ENCODE measurements around the gene CCDC186.
A peak's percentile ranks its signal among the peaks of the same experiment; 100 is the strongest.

Gene CCDC186

GRCh38 chr10:114179148-114179547, 5.1 kb upstream of the CCDC186 start, which contains the start of gene TDRD1:
TDRD1 (plus strand) TSS chr10:114179353; CDS start chr10:114187832, 8,479 bp downstream.
- H3K27me3 ChIP-seq (ENCODE audit: control insufficient read depth, insufficient read depth, low read length) = no peaks in the 10 kb centered on the region
- H3K9me3 ChIP-seq (ENCODE audit: control insufficient read depth, low read length) = no peaks in the 10 kb centered on the region
- H3K4me3 ChIP-seq (ENCODE audit: low read depth, low read length) = no peak within 1 kb of the TSS
- H3K4me2 ChIP-seq (ENCODE audit: low read length) = no peak within 1 kb of the TSS
- H3K9ac ChIP-seq = no peak within 1 kb of the TSS
- TF ChIP-seq, protein P1, sequence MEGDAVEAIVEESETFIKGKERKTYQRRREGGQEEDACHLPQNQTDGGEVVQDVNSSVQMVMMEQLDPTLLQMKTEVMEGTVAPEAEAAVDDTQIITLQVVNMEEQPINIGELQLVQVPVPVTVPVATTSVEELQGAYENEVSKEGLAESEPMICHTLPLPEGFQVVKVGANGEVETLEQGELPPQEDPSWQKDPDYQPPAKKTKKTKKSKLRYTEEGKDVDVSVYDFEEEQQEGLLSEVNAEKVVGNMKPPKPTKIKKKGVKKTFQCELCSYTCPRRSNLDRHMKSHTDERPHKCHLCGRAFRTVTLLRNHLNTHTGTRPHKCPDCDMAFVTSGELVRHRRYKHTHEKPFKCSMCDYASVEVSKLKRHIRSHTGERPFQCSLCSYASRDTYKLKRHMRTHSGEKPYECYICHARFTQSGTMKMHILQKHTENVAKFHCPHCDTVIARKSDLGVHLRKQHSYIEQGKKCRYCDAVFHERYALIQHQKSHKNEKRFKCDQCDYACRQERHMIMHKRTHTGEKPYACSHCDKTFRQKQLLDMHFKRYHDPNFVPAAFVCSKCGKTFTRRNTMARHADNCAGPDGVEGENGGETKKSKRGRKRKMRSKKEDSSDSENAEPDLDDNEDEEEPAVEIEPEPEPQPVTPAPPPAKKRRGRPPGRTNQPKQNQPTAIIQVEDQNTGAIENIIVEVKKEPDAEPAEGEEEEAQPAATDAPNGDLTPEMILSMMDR (IDR thresholded peaks at IDR 0.05) = no peak
- H3K79me2 ChIP-seq = no peaks in the 10 kb centered on the region
- H3K4me1 ChIP-seq = no peaks in the 10 kb centered on the region
- no peak within 1 kb of the TSS for H3K27ac ChIP-seq
- H3K36me3 ChIP-seq (ENCODE audit: control insufficient read depth, insufficient read depth, low read length) = no peaks in the 10 kb centered on the region
- no peak within 1 kb of the TSS for H2AFZ ChIP-seq

GRCh38 chr10:114176511-114176910, 2.5 kb upstream of the CCDC186 start:
- Histone ChIP-seq H3K27ac (no peak overlapping the region), H3K4me3 (ENCODE audit: low read depth, low read length) (no peak overlapping the region), H3K4me1 (peaks cover 4% of the 10 kb centered on the region), H2AFZ (no peak overlapping the region), H3K79me2 (peaks cover 11% of the 10 kb centered on the region), H3K4me2 (ENCODE audit: low read length) (no peak overlapping the region), H3K9ac (no peak overlapping the region), H3K36me3 (ENCODE audit: control insufficient read depth, insufficient read depth, low read length) (no peaks in the 10 kb centered on the region), H3K9me3 (ENCODE audit: control insufficient read depth, low read length) (no peaks in the 10 kb centered on the region), H3K27me3 (ENCODE audit: control insufficient read depth, insufficient read depth, low read length) (no peaks in the 10 kb centered on the region)
- TF ChIP-seq, protein P1 (IDR thresholded peaks at IDR 0.05) = no peak

- H3K79me2 ChIP-seq = peaks cover 16% of the 10 kb centered on the region
- TF ChIP-seq, protein P1 (IDR thresholded peaks at IDR 0.05) = no peak
- no peak overlapping the region for H3K9ac ChIP-seq
- peaks cover 4% of the 10 kb centered on the region for H3K4me1 ChIP-seq
- no peaks in the 10 kb centered on the region for H3K9me3 ChIP-seq (ENCODE audit: control insufficient read depth, low read length)
- no peak overlapping the region for H3K4me3 ChIP-seq (ENCODE audit: low read depth, low read length)
- no peak overlapping the region for H3K27ac ChIP-seq
- H2AFZ ChIP-seq = no peak overlapping the region
- H3K4me2 ChIP-seq (ENCODE audit: low read length) = no peak overlapping the region
- H3K36me3 ChIP-seq (ENCODE audit: control insufficient read depth, insufficient read depth, low read length) = no peaks in the 10 kb centered on the region
- H3K27me3 ChIP-seq (ENCODE audit: control insufficient read depth, insufficient read depth, low read length) = no peaks in the 10 kb centered on the region
These were observed 1.7 kb upstream of the CCDC186 start for GRCh38 chr10:114175667-114176066.

DNA sequence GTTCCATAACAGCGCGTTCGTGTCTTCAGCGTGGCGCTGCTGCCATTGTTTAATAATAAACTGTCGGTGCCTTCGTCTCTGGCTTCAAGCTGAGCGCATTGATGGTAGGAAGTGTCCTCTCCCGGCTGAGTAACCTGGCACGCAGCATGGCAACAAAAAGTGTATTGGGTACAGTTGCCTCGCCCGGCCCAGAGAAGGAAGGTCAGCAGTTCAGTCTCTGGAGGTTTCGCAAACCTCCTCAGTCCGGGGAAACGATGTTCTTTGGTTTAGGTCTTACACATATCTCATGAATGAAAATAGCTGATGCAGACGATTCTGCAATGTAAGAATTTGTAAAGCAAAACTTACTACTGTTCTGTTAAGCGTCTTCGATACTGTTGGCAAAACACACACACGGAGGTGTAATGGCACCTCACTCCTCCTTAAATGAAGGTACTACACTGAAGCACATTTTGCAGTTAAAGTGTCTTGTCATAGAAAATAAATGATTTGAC, 739 bp upstream of the CCDC186 start:
- Histone ChIP-seq H3K79me2 (peaks cover 16% of the 10 kb centered on the region), H3K9ac (no peak overlapping the region), H3K4me2 (ENCODE audit: low read length) (peak overlapping the region; percentile 93), H3K4me1 (peaks cover 4% of the 10 kb centered on the region), H3K36me3 (ENCODE audit: control insufficient read depth, insufficient read depth, low read length) (no peaks in the 10 kb centered on the region), H3K27me3 (ENCODE audit: control insufficient read depth, insufficient read depth, low read length) (no peaks in the 10 kb centered on the region), H3K4me3 (ENCODE audit: low read depth, low read length) (peak overlapping the region; percentile 72), H3K9me3 (ENCODE audit: control insufficient read depth, low read length) (no peaks in the 10 kb centered on the region), H2AFZ (peak overlapping the region; percentile 81), H3K27ac (peak overlapping the region; percentile 84)
- TF ChIP-seq, protein P1 (IDR thresholded peaks at IDR 0.05) = no peak

DNA sequence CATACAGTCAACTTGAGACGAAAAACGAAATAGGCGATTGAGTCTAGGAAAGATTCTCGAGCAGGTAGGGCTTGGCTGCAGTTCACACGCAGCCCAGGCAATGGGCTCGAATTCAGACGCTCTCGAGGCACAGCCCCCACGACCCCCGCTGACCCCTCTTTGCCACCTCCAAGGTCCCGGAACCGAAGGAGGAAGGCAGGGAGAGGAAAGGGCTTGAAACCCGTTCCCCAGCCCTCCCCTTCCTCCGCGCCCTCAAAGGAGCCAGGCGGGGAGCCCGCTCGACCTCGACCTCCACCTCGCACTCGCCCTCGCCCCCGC, 441 bp downstream of the CCDC186 start:
- H3K4me1 ChIP-seq = peaks cover 4% of the 10 kb centered on the region
- H3K27ac ChIP-seq = peak overlapping the region; percentile 84
- peak overlapping the region; percentile 72 for H3K4me3 ChIP-seq (ENCODE audit: low read depth, low read length)
- no peaks in the 10 kb centered on the region for H3K27me3 ChIP-seq (ENCODE audit: control insufficient read depth, insufficient read depth, low read length)
- TF ChIP-seq, protein P1 (IDR thresholded peaks at IDR 0.05) = no peak
- peak overlapping the region; percentile 24 for H3K9ac ChIP-seq
- H3K9me3 ChIP-seq (ENCODE audit: control insufficient read depth, low read length) = no peaks in the 10 kb centered on the region
- peak overlapping the region; percentile 93 for H3K4me2 ChIP-seq (ENCODE audit: low read length)
- H3K79me2 ChIP-seq = peaks cover 18% of the 10 kb centered on the region
- peak overlapping the region; percentile 81 for H2AFZ ChIP-seq
- no peaks in the 10 kb centered on the region for H3K36me3 ChIP-seq (ENCODE audit: control insufficient read depth, insufficient read depth, low read length)

Measured in parathyroid adenoma (tissue), 2 donors.